Activated CD4-positive, alpha-beta T cell treated with anti-CD3 and anti-CD28 coated beads, Interleukin-2, amount 50 U/mL, for 48 hours (primary cell): ENCODE measurements around the gene SPTBN2.
"Not testable (repeated sequence)": the region's sequence is repeated elsewhere in the genome, so short reads cannot be mapped to it uniquely, and the experiment has no call there.

Experiments
- DNase-seq, 2 experiments: peaks; one replicate each; pipeline ENCODE4 v3.0.0-alpha.2; 2020

The SPTBN2 gene

GRCh38 chr11:66728693-66729385 is at the start of gene SPTBN2:
Gene SPTBN2 (minus strand): TSS chr11:66729216. CDS start chr11:66721240, 7,976 bp downstream.
- no peak for DNase-seq

GRCh38 chr11:66768818-66769217 is 39.8 kb upstream of the SPTBN2 start:
- no peak for DNase-seq

GRCh38 chr11:66768088-66768521 is 39.1 kb upstream of the SPTBN2 start:
- no peak for DNase-seq

GRCh38 chr11:66767666-66768065 is 38.6 kb upstream of the SPTBN2 start:
- DNase-seq = no peak

DNA sequence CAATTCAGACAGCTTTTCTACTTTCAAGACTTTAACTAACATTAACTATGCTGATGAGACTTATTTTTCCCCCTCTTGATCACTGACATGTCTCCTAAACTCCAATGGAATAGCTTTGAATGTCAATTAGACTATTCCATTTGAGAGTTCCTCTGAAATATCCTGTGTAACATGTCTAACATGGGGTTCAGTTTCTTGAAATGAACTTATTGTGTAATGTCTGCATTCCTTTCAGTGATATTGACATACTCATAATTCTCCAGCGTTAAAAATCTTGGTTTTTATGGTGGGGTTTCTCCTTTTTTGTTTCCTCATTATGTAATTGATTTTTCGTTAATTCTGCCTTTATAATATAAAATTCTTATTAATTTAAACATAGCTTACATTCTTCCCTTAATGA is 37.7 kb upstream of the SPTBN2 start:
- DNase-seq = no peak

GRCh38 chr11:66762088-66762487 is 33.1 kb upstream of the SPTBN2 start:
- DNase-seq = no peak

DNA sequence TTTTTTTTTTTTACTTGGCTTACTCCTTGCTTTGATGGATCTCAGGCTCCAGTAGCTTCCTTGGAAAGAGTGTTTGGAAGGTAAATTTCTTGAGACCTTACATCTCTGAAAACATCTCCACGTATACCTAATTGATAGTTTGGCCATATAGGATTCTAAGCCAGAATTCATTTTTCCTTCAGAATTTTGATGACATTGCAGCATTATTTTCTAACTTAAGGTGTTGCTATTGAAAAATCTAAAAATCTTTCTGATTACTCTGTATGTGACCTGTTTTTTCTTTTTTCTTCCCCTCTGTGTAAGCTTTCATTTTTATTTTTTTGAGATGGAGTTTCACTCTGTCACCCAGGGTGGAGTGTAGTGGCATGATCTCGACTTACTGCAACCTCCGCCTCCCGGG is 23.1 kb upstream of the SPTBN2 start:
- DNase-seq = no peak

- DNase-seq = no peak
Observed at GRCh38 chr11:66749091-66749490, 20.1 kb upstream of the SPTBN2 start.

GRCh38 chr11:66747480-66747879 is 18.5 kb upstream of the SPTBN2 start:
- DNase-seq = no peak

- DNase-seq = peak; percentile 56 to 64
Observed at GRCh38 chr11:66745356-66746235, 16.6 kb upstream of the SPTBN2 start.

GRCh38 chr11:66744485-66745355 is 15.7 kb upstream of the SPTBN2 start:
- DNase-seq = peak; percentile 84 to 86

DNA sequence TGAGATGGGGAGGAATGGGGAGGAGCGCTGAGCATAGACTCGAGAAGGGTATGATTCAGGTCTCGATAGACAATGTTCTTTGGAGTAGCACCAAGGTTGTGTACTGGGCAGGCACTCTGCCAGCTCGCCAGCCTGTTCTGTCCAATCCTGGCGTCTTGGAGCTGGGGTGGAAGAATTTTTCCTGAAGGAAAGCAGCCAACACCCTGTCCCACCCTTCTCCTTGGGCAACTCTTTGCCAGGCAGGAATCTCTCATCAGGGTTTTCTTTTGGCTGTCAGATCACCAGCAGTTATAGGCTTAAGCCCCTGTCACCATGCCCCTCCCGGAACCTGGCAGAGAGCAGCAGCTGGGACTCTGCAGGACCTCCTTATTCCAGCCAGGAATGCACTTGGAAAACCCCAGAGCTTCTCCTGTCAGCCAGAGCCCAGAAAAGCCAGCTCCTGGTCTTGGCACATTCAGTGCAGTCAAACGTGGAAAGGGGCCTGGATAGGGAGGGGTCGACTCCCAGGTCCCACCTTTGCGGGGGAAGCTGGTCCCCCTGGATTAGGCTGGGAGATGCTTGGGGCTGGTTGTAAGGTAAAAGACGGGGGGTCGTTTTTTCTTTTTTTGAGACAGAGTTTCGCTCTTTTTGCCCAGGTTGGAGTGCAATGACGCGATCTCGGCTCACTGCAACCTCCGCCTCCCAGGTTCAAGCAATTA is 14.4 kb upstream of the SPTBN2 start:
- DNase-seq = no peak

DNA sequence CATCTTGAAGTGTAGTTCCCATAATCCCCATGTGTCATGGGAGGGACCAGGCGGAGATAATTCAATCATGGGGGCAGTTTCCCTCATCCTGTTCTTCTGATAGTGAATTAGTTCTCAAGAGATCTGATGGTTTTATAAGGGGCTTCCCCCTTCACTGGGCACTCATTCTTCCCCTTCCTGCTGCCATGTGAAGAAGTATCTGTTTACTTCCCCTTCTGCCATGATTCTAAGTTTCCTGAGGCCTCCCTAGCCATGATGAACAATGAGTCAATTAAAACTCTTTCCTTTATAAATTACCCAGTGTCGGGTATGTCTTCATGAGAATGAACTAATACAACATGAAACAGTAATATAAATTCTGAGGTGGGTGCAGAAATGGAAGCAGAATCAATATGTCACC is 12.1 kb upstream of the SPTBN2 start:
- DNase-seq = no peak

GRCh38 chr11:66739983-66740382 is 11.0 kb upstream of the SPTBN2 start:
- no peak for DNase-seq

- no peak for DNase-seq
Observed at GRCh38 chr11:66734215-66734614, 5.2 kb upstream of the SPTBN2 start.

GRCh38 chr11:66729447-66729846 is 431 bp upstream of the SPTBN2 start:
- DNase-seq = no peak

GRCh38 chr11:66728038-66728692 is 851 bp downstream of the SPTBN2 start:
- no peak for DNase-seq

- peak; percentile 22 to 38 for DNase-seq
Observed at GRCh38 chr11:66727282-66728037, 1.6 kb downstream of the SPTBN2 start.

DNA sequence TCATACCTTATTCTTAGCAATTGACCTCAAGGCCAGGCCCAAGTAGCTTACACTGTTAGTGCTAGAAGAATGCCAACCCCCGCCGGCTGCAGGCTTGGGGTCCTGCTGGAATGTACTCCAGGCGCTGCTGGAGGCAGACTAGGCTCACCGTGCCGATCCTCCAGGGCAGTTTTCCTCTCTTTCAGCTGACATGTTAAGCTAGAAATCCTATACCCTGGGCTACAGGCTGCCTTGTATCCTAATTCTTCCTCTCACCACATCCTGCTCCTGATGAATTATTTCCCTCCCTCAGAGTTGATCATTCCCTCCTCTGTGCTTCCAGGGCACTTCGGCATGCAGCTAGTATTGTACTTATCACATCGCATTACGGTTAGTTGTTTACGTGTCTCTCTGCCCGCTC is 3.4 kb downstream of the SPTBN2 start:
- no peak for DNase-seq

GRCh38 chr11:66725114-66725513 is 3.9 kb downstream of the SPTBN2 start:
- no peak for DNase-seq

DNA sequence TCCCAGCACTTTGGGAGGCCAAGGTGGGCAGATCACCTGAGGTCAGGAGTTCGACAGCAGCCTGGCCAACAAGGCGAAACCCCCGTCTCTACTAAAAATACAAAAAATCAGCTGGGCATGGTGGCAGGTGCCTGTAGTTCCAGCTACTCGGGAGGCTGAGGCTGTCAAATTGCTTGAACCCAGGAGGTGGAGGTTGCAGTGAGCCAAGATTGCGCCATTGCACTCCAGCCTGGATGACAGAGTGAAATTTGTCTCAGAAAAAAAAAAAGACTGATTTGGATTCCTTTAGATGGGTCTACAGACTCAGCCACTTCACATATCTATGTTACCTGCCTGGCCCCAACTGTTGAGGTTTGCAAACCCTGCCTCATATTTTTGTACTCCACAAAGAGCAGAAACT is 4.8 kb downstream of the SPTBN2 start:
- DNase-seq = not testable (repeated sequence)
